ENCODE measurements around the gene TENT4A.

The TENT4A gene

DNA sequence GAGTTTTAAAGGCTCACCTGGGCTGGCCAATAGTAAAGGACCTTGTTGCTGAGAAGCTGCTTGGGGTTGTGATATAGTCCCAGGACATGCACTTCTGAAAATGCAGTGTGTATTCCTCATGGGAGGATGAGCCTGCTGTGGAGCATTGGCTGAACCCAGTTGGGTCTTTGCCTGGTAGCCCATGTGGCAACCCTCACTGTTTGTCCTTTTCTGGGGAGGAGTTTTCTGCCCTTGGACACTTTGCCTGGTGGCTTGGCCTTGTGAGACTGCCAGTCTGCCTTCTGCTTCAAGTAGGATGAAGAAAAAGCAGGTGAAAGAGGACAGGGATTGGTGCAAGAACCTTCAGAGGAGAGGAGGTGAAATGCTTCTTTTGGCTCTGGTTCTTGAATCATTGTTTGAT is 4.0 kb downstream of the TENT4A start:
- no peak for TF ChIP-seq CTCF (IDR thresholded peaks at IDR 0.05; ENCODE audit: low read depth, low read length)
- DNase-seq (ENCODE audit: extremely low read depth, low read depth), result no peak

- no peak for DNase-seq (ENCODE audit: extremely low read depth, low read depth)
- TF ChIP-seq CTCF (IDR thresholded peaks at IDR 0.05; ENCODE audit: low read depth, low read length), result no peak
Measured at GRCh38 chr5:6717687-6718086, 4.5 kb downstream of the TENT4A start.

DNA sequence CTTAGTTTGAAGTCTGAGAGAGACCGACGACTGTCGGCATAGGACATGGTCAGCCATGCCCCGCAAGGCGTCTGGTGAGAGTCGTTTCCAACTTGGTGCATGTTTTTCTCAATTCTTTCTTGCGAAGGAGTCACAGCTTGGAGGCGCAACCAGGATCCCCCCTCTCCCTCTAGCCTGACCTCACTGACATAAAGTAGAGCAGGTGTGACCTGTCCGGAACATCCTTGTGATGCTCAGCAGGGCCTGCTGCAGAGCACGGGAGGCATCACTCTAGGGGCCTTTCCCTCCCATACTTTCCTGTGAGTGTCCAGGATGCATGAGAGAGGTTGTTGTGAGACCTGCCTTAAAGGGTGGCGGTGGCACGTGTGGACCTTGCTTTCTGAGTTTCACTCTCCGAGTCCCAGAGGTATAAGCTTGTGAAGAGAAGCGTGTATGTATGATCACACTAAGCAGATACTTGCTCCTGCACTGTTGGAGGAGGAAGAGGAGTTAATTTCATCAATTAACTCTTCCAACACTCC is 5.0 kb downstream of the TENT4A start:
- no peak for DNase-seq (ENCODE audit: extremely low read depth, low read depth)
- TF ChIP-seq CTCF (IDR thresholded peaks at IDR 0.05; ENCODE audit: low read depth, low read length), result no peak

DNA sequence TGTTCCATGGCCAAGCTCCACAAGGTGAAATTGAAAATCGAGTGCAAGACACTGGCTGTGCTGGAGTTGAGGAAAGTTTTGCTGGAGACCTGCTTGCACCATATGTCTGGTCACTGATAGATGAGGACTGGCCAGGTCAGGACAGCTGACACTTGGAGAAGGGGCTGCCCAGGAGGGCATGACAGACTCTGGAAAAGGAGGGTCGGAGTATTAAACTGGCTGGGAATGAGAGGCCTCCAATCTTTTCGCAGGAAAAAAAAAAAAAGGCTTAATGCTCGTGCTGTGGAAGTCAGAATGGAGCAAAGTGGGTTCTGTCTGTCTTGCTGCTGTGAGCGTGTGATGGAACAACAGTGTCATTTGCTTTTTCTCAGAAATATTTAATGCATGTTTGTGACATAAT is 5.5 kb downstream of the TENT4A start:
- no peak for DNase-seq (ENCODE audit: extremely low read depth, low read depth)
- no peak for TF ChIP-seq CTCF (IDR thresholded peaks at IDR 0.05; ENCODE audit: low read depth, low read length)

GRCh38 chr5:6719417-6719816 is 6.2 kb downstream of the TENT4A start:
- DNase-seq (ENCODE audit: extremely low read depth, low read depth), result no peak
- TF ChIP-seq CTCF (IDR thresholded peaks at IDR 0.05; ENCODE audit: low read depth, low read length), result no peak

- no peak for DNase-seq (ENCODE audit: extremely low read depth, low read depth)
- TF ChIP-seq CTCF (IDR thresholded peaks at IDR 0.05; ENCODE audit: low read depth, low read length), result no peak
Measured at GRCh38 chr5:6719896-6720560, 6.8 kb downstream of the TENT4A start.

DNA sequence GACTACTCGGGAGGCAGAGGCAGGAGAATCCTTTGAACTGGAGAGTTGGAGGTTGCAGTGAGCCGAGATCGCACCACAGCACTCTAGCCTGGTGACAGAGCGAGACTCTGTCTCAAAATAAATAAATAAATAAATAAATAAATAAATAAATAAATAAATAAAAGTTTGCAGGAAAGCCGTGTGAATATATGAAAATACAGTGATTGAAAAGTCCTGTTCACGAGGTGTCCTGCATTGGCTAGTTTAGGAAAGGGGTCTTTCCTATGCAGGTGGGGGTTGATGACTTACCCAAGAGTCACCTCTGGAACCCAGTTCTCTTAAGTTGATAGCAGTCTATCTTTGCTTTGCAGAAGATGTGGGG is 7.3 kb downstream of the TENT4A start:
- no peak for DNase-seq (ENCODE audit: extremely low read depth, low read depth)
- TF ChIP-seq CTCF (IDR thresholded peaks at IDR 0.05; ENCODE audit: low read depth, low read length), result no peak

Data from AG09319 (cell line).